IPS-NIHi7 (cell line): ENCODE results near the gene KIF1A.

Source experiments
- DNase-seq: peaks from one replicate; pipeline ENCODE4 v3.0.0; 2012; ENCODE audit warnings: mixed read lengths; ENCODE audit errors: extremely low spot score

The KIF1A gene

GRCh38 chr2:240720686-240721595 is 99.1 kb downstream of the KIF1A start:
- DNase-seq, result no peak

DNA sequence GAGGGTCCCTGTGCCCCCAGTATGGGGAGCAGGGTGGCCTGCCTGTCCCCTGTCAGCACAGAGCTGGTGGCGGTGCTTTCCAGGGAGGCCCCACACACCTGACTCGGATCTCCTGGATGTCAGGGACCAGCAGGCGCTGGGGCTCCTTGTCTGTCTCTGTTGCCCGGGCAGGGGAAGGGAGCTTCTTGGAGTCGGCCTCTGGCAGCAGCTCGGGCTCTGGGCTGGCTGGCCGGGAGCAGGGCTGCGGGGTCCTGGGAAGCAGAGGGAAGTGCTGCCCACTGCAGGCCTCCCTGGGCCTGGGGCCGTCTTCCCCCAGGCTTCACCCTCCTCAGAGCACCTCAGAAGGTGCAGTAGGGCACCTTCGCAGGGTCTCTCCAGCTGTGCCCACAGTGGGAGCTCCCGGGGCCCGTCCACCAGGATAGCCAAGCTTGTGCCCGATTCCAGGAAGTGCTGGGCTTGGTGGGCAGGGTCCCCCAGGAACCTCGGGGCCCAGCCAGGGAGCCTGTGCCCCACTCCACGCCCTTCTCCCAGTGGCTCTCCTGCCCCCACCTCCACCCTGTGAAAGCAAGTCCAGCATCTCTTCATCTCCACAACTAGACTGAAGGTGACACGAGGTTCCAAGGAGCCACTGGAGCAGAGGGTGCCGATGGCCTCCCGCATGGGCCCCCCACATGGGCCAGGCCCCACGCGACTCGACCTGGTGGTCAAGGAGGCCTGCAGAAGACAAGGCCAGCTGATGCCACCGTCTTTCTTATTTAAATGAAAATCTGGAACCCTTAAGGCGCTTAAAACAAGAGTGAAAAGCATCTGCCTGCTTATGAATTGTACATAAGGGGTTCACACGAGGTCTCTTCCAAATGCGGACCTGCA is 100.1 kb downstream of the KIF1A start:
- no peak for DNase-seq

DNA sequence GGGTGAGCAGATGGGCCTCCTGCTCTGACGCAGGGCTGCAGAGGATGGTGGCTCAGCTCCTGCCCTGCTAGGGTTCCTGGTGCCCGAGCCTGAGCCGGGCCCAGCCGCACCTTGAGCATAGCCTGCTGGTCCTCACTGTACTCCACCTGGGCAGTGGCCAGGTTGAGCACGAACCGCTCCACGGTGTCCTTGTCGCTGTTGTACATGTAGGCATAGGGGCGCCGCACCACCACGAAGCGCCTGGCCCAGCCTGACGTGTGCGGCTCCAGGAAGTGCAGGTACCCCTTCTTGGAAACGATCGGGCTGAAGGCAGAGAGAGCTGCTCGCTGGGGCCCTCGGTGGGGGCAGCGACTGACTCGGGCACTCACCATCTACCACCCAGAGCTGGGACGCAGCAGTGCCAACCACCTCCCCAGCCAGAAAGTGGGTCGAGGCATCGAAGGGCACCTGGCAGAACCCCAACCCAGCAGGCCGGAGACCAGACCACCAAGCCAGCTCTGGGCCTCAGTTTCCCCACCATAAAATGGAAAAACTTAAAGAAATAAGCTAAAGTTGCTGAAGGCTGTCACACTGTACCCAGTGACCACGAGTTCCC is 101.0 kb downstream of the KIF1A start:
- no peak for DNase-seq

- DNase-seq, result no peak
Observed at GRCh38 chr2:240717681-240718581, 102.1 kb downstream of the KIF1A start.

DNA sequence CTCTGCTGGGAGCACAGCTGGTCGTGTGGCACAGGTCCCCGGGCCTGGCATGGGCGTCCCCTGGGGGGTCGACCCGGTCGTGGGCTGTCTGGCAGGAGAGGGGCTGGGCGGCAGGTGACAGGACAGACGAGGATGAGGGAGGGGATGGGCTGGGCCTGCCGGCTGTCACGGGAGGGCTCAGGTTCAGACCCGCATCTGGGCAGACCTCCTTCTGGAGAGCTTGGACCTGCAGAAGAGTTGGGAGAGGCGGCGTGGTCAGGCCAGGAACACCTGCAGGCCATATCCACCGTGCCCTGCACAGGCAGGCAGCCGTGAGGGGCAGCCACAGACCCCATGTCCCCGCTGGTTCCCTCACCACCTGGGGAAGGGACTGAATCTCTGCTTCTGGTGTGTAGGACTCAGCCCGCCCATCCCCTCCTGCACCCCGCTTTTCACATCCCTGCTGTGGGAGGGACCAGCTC is 102.8 kb downstream of the KIF1A start:
- no peak for DNase-seq

GRCh38 chr2:240716130-240716798 is 103.8 kb downstream of the KIF1A start:
- DNase-seq, result no peak

- no peak for DNase-seq
Observed at GRCh38 chr2:240714747-240715725, 105.0 kb downstream of the KIF1A start.

- no peak for DNase-seq
Observed at GRCh38 chr2:240713928-240714746, 105.9 kb downstream of the KIF1A start.

- no peak for DNase-seq
Observed at GRCh38 chr2:240713071-240713927, 106.7 kb downstream of the KIF1A start.

DNA sequence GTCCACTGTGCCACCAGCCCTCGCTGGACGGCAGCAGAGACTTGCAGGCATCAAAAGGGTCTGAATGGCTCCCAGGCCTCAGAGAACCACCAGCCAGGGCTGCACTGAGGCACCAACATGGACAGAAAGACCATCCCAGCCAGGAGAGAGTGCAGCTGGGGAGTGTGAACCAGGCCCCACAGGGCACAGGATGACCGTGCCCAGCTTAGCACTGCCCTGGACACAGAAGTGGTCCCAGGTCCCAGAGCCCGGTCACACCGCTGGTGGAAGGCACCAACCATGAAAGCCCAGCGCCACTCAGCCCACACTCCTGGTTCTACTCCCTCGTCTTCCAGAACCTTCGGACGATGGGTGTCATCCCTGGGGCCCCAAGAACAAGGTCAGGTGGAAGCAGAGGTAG is 107.9 kb downstream of the KIF1A start:
- no peak for DNase-seq

DNA sequence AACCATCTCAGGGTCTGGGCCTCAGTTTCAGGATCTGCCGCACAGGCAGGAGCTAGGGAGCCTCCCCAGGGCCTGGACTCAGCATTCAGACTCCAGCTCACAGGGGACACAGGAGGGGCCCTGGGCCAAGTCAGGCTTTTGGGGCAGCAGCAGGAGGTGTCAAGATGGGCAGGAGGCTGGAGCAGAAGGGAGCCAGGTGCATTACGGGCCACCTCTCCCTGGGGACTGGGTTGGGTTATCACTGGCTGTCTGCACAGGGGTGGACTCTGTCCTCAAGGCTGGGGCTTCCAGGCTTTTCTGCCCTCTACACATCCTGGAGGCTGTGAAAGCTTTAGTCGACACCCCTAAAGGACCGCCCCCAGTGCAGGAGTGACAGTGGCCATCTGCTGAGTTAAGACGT is 108.3 kb downstream of the KIF1A start:
- DNase-seq, result no peak

DNA sequence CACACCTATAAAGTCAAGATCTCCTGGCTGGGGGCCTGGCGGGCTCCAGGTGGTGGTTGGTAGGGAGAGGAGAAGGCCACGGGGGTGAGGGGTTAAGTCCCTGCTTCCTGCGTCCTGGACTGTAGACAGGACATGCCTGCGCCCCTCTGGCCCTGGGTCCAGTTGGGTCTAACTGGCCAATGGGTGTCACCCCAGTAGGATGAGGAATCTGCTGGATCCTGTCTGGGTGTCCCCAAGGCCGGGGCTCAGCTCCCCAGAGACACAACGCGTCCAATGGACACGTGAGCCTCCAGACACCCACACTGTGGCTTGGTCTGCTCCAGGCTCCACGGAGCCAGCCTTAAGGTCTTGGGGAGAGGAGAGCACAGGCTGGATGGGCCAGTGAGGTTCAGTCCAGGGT is 108.7 kb downstream of the KIF1A start:
- no peak for DNase-seq

GRCh38 chr2:240708457-240708856 is 111.6 kb downstream of the KIF1A start:
- no peak for DNase-seq

GRCh38 chr2:240707821-240708220 is 112.2 kb downstream of the KIF1A start:
- DNase-seq, result no peak

- DNase-seq, result no peak
Observed at GRCh38 chr2:240707043-240707756, 112.8 kb downstream of the KIF1A start.

DNA sequence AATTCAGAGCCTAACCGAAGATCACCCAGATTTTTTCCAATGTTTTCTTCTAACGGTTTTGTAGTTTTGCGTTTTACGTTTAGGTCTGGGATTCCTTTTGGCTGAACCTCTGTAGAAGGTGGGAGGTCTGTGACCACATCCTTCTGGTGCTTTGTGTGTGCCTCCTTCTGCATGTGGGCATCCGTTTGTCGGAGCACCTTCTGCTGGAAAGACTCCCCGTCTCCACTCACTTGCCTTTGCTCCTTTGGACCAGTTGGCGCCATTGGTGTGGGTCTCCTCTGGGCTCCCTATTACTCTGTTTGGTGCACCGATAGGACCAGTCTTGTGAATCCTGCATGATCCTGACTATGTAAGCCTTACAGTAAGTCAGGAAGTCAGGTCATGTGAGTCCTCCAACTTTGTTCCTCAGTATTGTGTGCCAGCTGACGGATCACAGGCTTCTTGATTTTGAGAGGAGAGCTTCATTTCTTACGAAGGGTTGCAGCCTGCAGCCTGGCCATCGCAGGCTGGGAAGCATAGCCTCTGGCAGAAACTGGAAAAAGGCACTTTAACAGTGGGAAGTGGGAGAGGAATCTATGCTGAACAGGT is 114.7 kb downstream of the KIF1A start:
- no peak for DNase-seq
